ENCODE results near the gene ZNF556.
"Not testable (repeated sequence)": the region's sequence is repeated elsewhere in the genome, so short reads cannot be mapped to it uniquely, and the experiment has no call there.

ZNF556 gene

GRCh38 chr19:2846180-2846894 lies 20.8 kb upstream of the ZNF556 start:
- peaks cover 33% of the 10 kb centered on the region for H3K36me3 Mint-ChIP-seq (ENCODE audit: low read depth)
- H3K9me3 Mint-ChIP-seq, result peaks cover 14% of the 10 kb centered on the region
- no peak overlapping the region for H3K27ac Mint-ChIP-seq
- no peak overlapping the region for H3K4me3 Mint-ChIP-seq
- peaks cover 23% of the 10 kb centered on the region for H3K4me1 Mint-ChIP-seq (ENCODE audit: low read depth)
- no peaks in the 10 kb centered on the region for H3K27me3 Mint-ChIP-seq

GRCh38 chr19:2847507-2847906 lies 19.6 kb upstream of the ZNF556 start:
- Mint-ChIP-seq H3K4me3 (no peak overlapping the region), H3K36me3 (ENCODE audit: low read depth) (peaks cover 44% of the 10 kb centered on the region), H3K4me1 (ENCODE audit: low read depth) (peaks cover 18% of the 10 kb centered on the region), H3K27ac (no peak overlapping the region), H3K9me3 (peaks cover 24% of the 10 kb centered on the region), H3K27me3 (no peaks in the 10 kb centered on the region)

- Mint-ChIP-seq H3K27me3 (no peaks in the 10 kb centered on the region), H3K9me3 (peaks cover 33% of the 10 kb centered on the region), H3K4me3 (no peak overlapping the region), H3K4me1 (ENCODE audit: low read depth) (peaks cover 13% of the 10 kb centered on the region), H3K36me3 (ENCODE audit: low read depth) (peaks cover 55% of the 10 kb centered on the region), H3K27ac (no peak overlapping the region)
These were observed 18.5 kb upstream of the ZNF556 start for GRCh38 chr19:2848616-2849015.

GRCh38 chr19:2850256-2850925 lies 16.7 kb upstream of the ZNF556 start:
- Mint-ChIP-seq H3K36me3 (ENCODE audit: low read depth) (peaks cover 65% of the 10 kb centered on the region), H3K27ac (no peak overlapping the region), H3K9me3 (peaks cover 47% of the 10 kb centered on the region), H3K4me3 (no peak overlapping the region), H3K4me1 (ENCODE audit: low read depth) (peaks cover 13% of the 10 kb centered on the region), H3K27me3 (no peaks in the 10 kb centered on the region)

- no peak overlapping the region for H3K4me3 Mint-ChIP-seq
- H3K9me3 Mint-ChIP-seq, result peaks cover 55% of the 10 kb centered on the region
- H3K36me3 Mint-ChIP-seq (ENCODE audit: low read depth), result peaks cover 62% of the 10 kb centered on the region
- H3K27me3 Mint-ChIP-seq, result no peaks in the 10 kb centered on the region
- peaks cover 26% of the 10 kb centered on the region for H3K4me1 Mint-ChIP-seq (ENCODE audit: low read depth)
- no peak overlapping the region for H3K27ac Mint-ChIP-seq
These were observed 14.5 kb upstream of the ZNF556 start for GRCh38 chr19:2852598-2852997.

GRCh38 chr19:2853015-2853606 lies 14.0 kb upstream of the ZNF556 start:
- Mint-ChIP-seq H3K27me3 (no peaks in the 10 kb centered on the region), H3K36me3 (ENCODE audit: low read depth) (peaks cover 62% of the 10 kb centered on the region), H3K9me3 (peaks cover 55% of the 10 kb centered on the region), H3K4me3 (no peak overlapping the region), H3K27ac (no peak overlapping the region), H3K4me1 (ENCODE audit: low read depth) (peaks cover 26% of the 10 kb centered on the region)

GRCh38 chr19:2854849-2855248 lies 12.3 kb upstream of the ZNF556 start:
- Mint-ChIP-seq H3K4me3 (no peak overlapping the region), H3K27ac (no peak overlapping the region), H3K9me3 (peaks cover 56% of the 10 kb centered on the region), H3K36me3 (ENCODE audit: low read depth) (peaks cover 60% of the 10 kb centered on the region), H3K4me1 (ENCODE audit: low read depth) (peaks cover 23% of the 10 kb centered on the region), H3K27me3 (no peaks in the 10 kb centered on the region)

GRCh38 chr19:2856457-2857050 lies 10.6 kb upstream of the ZNF556 start:
- H3K4me1 Mint-ChIP-seq (ENCODE audit: low read depth), result peaks cover 13% of the 10 kb centered on the region
- peaks cover 43% of the 10 kb centered on the region for H3K9me3 Mint-ChIP-seq
- H3K27ac Mint-ChIP-seq, result no peak overlapping the region
- H3K4me3 Mint-ChIP-seq, result no peak overlapping the region
- H3K27me3 Mint-ChIP-seq, result no peaks in the 10 kb centered on the region
- peaks cover 42% of the 10 kb centered on the region for H3K36me3 Mint-ChIP-seq (ENCODE audit: low read depth)

GRCh38 chr19:2858864-2859263 lies 8.3 kb upstream of the ZNF556 start:
- no peak overlapping the region for H3K27ac Mint-ChIP-seq
- H3K27me3 Mint-ChIP-seq, result no peaks in the 10 kb centered on the region
- H3K36me3 Mint-ChIP-seq (ENCODE audit: low read depth), result peaks cover 19% of the 10 kb centered on the region
- H3K4me1 Mint-ChIP-seq (ENCODE audit: low read depth), result peaks cover 13% of the 10 kb centered on the region
- H3K4me3 Mint-ChIP-seq, result no peak overlapping the region
- peaks cover 23% of the 10 kb centered on the region for H3K9me3 Mint-ChIP-seq

- Mint-ChIP-seq H3K4me1 (ENCODE audit: low read depth) (no peaks in the 10 kb centered on the region), H3K27me3 (peaks cover 6% of the 10 kb centered on the region), H3K27ac (no peak overlapping the region), H3K36me3 (ENCODE audit: low read depth) (no peaks in the 10 kb centered on the region), H3K9me3 (no peaks in the 10 kb centered on the region), H3K4me3 (no peak overlapping the region)
These were observed 3.3 kb upstream of the ZNF556 start for GRCh38 chr19:2863816-2864215.

- Mint-ChIP-seq H3K27me3 (peaks cover 6% of the 10 kb centered on the region), H3K4me1 (ENCODE audit: low read depth) (no peaks in the 10 kb centered on the region)
These were observed 1.6 kb upstream of the ZNF556 start for GRCh38 chr19:2865334-2866100.

GRCh38 chr19:2866495-2867024 lies 575 bp upstream of the ZNF556 start:
- H3K27me3 Mint-ChIP-seq, result peaks cover 6% of the 10 kb centered on the region

More at GRCh38 chr19:2865334-2866100, 1.6 kb upstream of the ZNF556 start:
- Mint-ChIP-seq H3K4me3 (no peak overlapping the region), H3K36me3 (ENCODE audit: low read depth) (no peaks in the 10 kb centered on the region), H3K9me3 (no peaks in the 10 kb centered on the region), H3K27ac (no peak overlapping the region)

GRCh38 chr19:2869618-2870017 lies 2.5 kb downstream of the ZNF556 start:
- Mint-ChIP-seq H3K4me1 (ENCODE audit: low read depth) (no peaks in the 10 kb centered on the region), H3K4me3 (no peak overlapping the region), H3K27ac (no peak overlapping the region), H3K36me3 (ENCODE audit: low read depth) (no peaks in the 10 kb centered on the region), H3K9me3 (no peaks in the 10 kb centered on the region), H3K27me3 (peaks cover 6% of the 10 kb centered on the region)

More at GRCh38 chr19:2866495-2867024, 575 bp upstream of the ZNF556 start:
- Mint-ChIP-seq H3K27ac (no peak overlapping the region), H3K4me1 (ENCODE audit: low read depth) (no peaks in the 10 kb centered on the region), H3K4me3 (no peak overlapping the region), H3K36me3 (ENCODE audit: low read depth) (no peaks in the 10 kb centered on the region), H3K9me3 (no peaks in the 10 kb centered on the region)

GRCh38 chr19:2872175-2872574 lies 5.0 kb downstream of the ZNF556 start:
- not testable (repeated sequence) for H3K36me3 Mint-ChIP-seq (ENCODE audit: low read depth); H3K4me1 Mint-ChIP-seq (ENCODE audit: low read depth); H3K4me3 Mint-ChIP-seq; H3K27me3 Mint-ChIP-seq; H3K27ac Mint-ChIP-seq; H3K9me3 Mint-ChIP-seq
